GM12872 (cell line): ENCODE measurements around the gene LRRC3C.

Experiments
- CTCF ChIP-seq: IDR thresholded peaks from 3 replicates; pipeline ENCODE4 v1.5.1; 2011; ENCODE audit warnings: low read depth, mild to moderate bottlenecking, low read length, moderate library complexity; ENCODE audit not compliant: insufficient read depth

Gene LRRC3C

GRCh38 chr17:39979893-39980350 lies 52.4 kb downstream of the LRRC3C start:
- TF ChIP-seq CTCF, result peak; percentile 33; the same call in 1 of the 3 replicates

- peak; percentile 84 for TF ChIP-seq CTCF
These were observed 53.0 kb downstream of the LRRC3C start, which contains the start of gene PSMD3 for GRCh38 chr17:39980351-39981206. PSMD3 (plus strand) TSS chr17:39980807; CDS start chr17:39980971, 164 bp downstream.

GRCh38 chr17:39981207-39981741 lies 53.7 kb downstream of the LRRC3C start:
- TF ChIP-seq CTCF, result no peak

GRCh38 chr17:39981766-39982375 lies 54.3 kb downstream of the LRRC3C start:
- no peak for TF ChIP-seq CTCF

GRCh38 chr17:39988206-39988810 lies 60.8 kb downstream of the LRRC3C start:
- no peak for TF ChIP-seq CTCF

- TF ChIP-seq CTCF, result no peak
These were observed 66.9 kb downstream of the LRRC3C start for GRCh38 chr17:39994448-39994847.
